GM21737 (cell line): Measurements from ENCODE around the gene SAMM50.
A peak's percentile ranks its signal among the peaks of the same experiment; 100 is the strongest.
"Not testable (repeated sequence)": the region's sequence is repeated elsewhere in the genome, so short reads cannot be mapped to it uniquely, and the experiment has no call there.

ENCODE experiments used
- ATAC-seq: cut with Tn5 transposase; IDR thresholded peaks from one replicate; pipeline ENCODE4 v1.9.1; 2021; ENCODE audit warnings: mild to moderate bottlenecking, moderate library complexity; ENCODE audit not compliant: unreplicated experiment

The SAMM50 gene

DNA sequence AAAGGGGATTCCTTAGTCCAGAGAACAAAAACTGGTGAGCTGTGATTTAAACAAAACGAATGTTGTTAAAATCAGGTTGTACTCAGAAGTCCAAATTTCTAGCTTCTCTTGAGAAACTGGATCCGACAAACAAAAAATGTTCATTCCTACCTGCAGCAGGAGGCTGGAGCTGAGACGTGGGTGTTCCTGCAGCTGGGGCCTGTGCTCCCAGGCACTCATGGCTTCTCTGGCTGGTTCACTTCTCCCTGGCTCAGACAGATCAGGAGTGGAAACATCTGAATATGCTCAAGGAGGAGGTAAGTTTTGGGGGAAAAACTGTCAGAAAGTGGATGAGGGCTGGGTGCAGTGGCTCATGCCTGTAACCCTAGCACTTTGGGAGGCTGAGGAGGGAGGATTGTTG lies 44.1 kb downstream of the SAMM50 start:
- ATAC-seq = no peak

DNA sequence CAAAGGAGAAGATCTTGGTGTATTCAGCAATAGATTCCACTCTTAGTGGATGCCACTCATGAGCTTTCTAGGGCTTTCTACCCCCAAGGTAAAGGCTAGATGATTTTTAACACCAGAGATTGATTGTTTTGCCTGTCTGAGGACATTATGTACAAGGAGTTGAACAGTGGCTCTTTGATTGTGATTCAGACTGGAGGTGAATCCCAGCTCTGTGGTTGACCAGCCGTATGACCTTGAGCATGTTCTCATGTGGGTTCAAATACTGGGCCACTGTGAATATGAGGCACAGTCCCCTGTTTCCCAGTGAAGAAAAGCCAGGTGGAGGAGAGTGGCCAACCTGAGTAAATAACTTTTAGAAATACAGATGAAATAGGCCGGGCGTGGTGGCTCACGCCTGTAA lies 44.9 kb downstream of the SAMM50 start:
- no peak for ATAC-seq

GRCh38 chr22:44001521-44001920 lies 46.3 kb downstream of the SAMM50 start:
- no peak for ATAC-seq

DNA sequence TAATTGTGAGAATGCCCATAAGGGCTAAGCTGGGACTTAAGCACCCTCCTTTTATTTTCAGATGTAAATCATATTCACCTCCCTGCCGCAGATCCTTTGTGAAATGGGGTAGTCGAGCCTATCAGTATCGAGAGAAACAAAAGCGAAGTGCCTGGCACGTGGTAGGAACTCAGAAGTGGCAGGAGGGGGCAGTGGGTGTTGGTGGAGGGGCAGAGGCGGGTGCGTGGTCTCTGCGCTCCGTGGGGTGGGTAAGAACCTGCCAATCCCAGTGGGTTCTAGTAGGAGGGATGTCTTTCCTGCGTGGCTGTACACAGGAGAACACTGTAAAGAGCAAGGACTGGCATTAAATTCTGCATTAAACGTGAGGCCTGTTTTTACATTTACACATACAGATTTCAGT lies 47.1 kb downstream of the SAMM50 start:
- no peak for ATAC-seq

DNA sequence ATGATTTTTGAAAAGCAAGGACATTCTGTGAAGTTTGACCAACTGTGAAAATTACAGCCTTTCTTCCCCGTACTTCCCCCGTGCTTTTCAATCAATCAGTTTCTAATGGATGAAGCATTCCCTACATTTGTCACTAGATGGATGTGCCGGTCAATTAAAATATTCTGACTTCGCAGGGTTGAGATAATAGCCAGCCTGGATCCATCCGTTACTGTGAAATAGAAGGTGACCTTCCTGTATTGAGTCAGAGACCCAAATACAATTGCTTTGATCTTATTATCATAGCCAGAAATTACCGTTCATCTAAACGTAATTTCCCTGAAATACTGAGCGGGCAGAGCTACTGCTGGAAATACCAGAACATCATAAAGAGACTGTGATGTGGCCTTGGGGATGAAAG lies 47.8 kb downstream of the SAMM50 start:
- ATAC-seq = no peak

GRCh38 chr22:44003405-44004103 lies 48.3 kb downstream of the SAMM50 start:
- ATAC-seq = no peak

DNA sequence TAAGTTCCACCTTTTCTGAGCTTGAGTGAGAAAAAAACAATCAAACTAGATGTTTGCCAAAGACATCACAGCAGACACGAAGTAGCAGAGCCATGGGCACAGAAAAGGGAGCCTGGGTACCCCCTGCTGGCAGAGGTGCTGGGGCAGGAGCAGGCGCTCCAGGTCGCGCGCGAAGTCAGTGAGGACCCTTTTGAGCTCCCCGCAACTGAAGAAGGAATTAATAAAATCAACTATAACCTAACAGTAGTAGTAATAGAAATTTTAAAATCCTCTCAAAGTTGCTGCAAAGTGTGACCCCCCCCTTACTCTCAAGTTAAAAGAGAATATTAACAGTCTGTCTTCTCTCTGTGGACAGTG lies 48.8 kb downstream of the SAMM50 start:
- ATAC-seq = no peak

DNA sequence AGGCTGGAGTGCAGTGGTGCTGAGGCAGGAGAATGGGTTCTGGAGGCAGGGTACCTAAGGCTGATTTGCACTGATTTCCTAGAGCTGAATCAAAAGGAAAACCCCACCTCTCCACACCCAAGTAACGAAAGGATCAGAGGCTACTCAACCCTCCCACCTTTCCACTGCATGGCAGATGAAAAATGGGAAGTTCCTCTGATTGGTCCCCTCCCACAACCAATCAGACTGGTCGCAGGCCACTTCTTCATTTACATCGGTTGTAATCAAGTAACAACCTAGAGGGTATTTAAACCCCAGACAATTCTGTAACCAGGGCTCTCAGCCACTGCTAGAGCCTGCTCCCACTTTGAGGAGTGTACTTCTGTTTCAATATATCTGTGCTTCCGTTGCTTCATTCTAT lies 50.3 kb downstream of the SAMM50 start:
- ATAC-seq = no peak

- ATAC-seq = no peak
Observed at GRCh38 chr22:44012162-44012561, 56.9 kb downstream of the SAMM50 start.

DNA sequence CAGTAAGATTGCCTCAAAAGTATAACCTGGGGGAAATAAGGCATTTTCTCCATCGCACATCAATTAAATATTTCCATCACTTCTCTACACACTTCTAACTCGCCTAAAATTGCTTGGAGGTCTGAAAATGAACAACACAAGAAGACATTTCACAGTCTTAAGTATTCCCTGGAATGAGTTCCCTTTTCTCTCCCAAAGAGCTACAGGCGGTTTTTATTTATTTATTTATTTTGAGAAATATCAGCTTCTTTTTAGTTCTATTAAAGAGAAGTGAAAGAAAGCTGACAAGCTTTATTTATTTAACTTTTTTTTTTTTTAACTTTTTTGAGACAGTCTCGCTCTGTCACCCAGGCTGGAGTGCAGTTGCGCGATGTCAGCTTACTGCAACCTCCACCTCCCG lies 57.3 kb downstream of the SAMM50 start:
- ATAC-seq = no peak

DNA sequence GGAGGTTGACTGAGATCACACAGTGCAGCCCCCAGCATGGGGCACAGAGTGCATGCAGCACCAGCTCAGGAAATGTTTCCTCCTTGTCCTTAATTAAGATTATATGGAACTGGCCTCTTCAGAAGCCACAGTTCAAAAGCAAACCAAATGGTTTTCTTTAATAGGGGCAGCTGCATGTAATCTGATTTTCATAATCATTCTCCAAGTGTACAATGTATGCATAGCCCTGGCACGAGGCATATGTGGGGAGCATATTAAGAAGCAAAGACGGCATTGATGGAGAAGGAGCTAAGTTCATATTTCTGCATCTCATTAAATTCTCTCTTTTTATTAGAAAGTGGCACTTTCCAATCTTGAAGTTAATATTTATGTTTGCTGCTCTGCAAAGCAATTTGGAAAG lies 59.0 kb downstream of the SAMM50 start:
- ATAC-seq = no peak

- ATAC-seq = not testable (repeated sequence)
Observed at GRCh38 chr22:44016586-44016985, 61.3 kb downstream of the SAMM50 start.

DNA sequence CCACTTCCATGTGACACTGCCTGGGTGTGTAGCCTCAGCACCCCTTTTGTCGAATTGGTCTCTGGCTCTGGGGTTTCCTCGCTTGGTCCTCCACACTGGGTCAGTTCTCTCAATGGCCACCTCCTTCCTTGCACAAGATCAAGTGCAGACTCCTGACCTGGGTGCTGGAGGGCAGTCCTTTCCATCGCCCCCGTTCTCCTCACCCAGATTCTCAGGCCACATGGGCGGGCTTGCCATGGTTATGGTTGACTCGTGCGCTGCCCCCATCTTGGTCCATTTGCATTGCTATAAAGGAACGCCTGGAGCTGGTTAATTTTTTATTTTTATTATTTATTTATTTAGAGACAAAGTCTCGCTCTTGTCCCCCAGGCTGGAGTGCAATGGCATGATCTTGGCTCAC lies 63.4 kb downstream of the SAMM50 start:
- no peak for ATAC-seq

- ATAC-seq = no peak
Observed at GRCh38 chr22:44019416-44019815, 64.2 kb downstream of the SAMM50 start.

DNA sequence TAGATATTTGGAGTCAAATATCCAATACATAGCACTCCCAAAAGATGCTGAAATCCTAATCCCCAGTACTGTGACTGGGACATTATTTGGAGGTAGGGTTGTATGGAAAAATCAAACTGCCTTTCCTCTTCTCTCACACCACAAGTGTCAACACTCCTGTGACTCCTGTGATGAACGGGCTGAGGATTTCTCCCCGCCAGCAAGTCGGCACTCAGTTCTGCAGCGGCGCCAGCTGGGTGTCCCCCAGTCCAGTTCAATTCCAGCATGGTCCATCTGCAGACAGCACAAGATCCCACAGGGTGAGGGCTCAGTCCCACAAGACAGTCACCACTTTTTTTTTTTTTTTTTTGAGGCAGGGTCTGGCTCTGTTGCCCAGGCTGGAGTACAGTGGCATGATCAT lies 64.6 kb downstream of the SAMM50 start:
- no peak for ATAC-seq

DNA sequence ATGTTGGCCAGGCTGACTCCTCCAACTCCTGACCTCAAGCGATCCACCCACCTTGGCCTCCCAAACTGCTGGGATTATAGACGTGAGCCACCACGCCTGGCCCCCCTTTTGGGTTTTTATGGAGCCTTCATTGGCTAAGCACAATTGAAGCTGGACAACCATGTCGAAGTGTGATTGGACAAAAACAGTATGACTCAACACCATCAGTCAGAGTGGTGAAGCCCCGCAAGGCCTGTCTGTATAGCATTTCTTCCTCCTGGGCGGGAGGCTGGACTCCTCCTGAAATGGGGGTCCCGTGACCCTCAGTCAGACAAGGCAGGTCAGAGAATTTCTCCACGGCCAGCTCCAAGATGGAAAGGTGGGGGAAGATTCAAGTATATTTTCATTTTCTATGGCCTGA lies 65.7 kb downstream of the SAMM50 start:
- no peak for ATAC-seq

GRCh38 chr22:44023404-44024287 lies 68.4 kb downstream of the SAMM50 start:
- ATAC-seq = no peak

DNA sequence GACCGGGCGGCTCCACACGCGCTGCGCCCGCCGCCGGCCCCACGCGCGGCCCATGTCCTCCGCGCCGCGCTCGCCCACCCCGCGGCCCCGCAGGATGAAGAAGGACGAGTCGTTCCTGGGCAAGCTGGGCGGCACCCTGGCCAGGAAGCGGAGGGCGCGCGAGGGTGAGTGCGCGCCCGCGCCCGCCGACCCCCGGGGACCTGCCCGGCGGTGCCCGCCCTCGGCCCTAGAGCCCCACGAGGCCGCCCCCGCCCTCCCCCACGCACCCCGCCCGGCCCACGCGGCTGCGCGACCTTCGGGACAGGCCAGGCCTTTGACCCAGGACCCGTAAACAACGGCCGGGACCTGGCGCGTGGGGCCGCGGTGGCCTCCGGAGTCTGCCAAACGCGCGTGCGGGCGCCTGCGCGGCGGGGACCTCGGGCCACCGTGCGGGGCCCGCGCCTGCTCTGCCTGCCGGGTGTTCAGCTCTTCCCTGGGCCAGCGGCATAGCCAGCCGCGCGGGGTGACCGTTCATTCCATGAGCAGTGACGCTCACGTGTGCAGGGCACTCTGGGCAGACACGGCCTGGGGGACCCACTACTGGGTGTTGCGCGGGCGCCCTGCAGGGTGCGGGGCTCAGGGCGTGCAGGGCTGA lies 69.2 kb downstream of the SAMM50 start, which contains the start of gene PARVB:
Gene PARVB, plus strand, starts transcription at position 15 of the 634 bp plus-strand sequence. Its CDS starts 38 bp downstream, at position 53.
- ATAC-seq = no peak

DNA sequence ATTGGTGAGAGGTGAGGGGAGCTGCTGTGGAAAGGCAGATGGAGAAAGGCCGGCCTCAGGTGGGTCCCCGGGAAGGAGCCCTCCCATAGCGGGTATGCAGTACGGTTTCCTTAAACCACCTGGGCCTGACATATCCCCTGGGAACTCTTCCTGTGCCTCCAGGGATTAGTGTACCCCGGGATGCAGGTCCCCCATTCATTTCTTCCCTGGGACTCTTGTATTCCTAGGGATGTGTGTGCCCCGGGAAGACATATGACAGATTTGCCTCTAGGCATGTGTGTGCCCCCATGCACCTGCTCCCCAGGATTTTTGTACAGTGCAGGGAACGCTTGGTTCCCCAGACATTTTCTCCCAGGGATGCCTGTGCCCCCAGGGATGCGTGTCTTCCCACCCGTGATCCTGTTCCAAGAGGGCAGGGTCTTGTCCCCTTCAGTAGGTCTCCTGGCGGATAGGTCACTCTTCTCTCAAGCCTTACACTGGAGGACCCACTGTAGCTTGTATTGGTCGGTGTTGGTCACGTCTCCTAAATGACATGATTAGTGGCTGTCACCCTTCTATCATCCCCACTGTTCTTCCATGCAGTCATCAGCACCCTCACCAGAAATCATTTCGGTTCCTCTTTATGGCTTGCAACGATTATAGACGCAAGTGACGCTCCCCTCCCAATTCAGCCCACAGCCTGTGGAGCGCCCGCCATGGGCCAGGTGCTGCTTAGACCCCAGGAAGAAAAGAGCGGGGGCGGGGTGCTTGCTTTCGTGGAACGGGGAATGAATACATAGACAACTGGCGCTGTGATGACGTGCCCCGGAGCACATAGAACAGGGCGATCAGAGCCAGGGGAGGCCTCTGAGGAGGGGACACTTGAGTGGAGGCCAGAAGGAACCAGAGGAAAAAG lies 70.2 kb downstream of the SAMM50 start:
- ATAC-seq = peak; percentile 42

- ATAC-seq = no peak
Observed at GRCh38 chr22:44026066-44026629, 70.9 kb downstream of the SAMM50 start.
